HG02970 (cell line): ENCODE results near the gene SLC26A4.

Source experiments
- ATAC-seq: cut with Tn5 transposase; IDR thresholded peaks from one replicate; pipeline ENCODE4 v1.9.1; 2021; ENCODE audit warnings: mild to moderate bottlenecking, moderate library complexity, moderate number of reproducible peaks; ENCODE audit not compliant: unreplicated experiment, low FRiP score

The SLC26A4 gene

DNA sequence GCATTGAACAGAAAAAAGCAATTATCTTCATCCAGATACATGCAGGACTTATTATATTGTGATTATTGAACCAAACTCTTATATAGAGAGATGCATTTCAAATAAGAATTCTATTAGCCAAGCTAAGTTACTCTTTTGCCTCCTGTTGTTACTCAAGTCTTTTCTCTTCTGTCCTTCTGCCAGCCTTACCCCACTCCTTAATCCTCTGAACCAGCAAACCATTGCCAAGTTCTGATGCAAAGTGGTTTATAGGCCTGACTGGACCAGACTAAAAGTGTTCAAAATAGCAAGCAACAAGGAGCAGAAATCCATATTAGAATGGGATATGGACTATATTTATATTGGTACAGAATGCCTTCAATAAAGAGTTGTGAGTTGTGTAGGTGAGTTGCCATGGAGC, 2.2 kb upstream of the SLC26A4 start:
- no peak for ATAC-seq

DNA sequence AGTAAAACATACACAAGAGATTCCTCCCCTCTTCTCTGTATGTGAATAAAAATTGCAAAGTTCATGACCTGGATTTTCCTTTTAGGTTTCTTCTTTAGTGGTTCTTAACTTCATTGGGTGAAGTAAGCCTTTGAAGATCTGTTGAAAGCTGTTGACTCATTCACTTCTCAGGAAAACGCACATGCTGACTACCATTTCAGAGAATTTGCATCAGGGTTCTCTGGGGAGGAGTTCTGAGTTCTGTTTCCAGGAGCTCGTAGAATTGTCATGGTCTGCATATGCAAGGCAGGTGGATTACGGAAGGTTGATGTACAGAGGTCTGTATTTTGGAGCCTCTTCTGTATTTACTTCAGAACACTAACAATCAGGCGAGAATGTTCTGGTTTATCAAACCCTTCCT, 962 bp upstream of the SLC26A4 start:
- no peak for ATAC-seq

DNA sequence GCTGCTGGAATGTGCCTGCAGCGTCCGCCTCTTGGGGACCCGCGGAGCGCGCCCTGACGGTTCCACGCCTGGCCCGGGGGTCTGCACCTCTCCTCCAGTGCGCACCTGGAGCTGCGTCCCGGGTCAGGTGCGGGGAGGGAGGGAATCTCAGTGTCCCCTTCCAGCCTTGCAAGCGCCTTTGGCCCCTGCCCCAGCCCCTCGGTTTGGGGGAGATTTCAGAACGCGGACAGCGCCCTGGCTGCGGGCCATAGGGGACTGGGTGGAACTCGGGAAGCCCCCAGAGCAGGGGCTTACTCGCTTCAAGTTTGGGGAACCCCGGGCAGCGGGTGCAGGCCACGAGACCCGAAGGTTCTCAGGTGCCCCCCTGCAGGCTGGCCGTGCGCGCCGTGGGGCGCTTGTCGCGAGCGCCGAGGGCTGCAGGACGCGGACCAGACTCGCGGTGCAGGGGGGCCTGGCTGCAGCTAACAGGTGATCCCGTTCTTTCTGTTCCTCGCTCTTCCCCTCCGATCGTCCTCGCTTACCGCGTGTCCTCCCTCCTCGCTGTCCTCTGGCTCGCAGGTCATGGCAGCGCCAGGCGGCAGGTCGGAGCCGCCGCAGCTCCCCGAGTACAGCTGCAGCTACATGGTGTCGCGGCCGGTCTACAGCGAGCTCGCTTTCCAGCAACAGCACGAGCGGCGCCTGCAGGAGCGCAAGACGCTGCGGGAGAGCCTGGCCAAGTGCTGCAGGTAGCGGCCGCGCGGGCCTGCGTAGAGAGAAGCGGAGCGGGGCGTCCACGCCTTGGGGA, 645 bp downstream of the SLC26A4 start:
- no peak for ATAC-seq

DNA sequence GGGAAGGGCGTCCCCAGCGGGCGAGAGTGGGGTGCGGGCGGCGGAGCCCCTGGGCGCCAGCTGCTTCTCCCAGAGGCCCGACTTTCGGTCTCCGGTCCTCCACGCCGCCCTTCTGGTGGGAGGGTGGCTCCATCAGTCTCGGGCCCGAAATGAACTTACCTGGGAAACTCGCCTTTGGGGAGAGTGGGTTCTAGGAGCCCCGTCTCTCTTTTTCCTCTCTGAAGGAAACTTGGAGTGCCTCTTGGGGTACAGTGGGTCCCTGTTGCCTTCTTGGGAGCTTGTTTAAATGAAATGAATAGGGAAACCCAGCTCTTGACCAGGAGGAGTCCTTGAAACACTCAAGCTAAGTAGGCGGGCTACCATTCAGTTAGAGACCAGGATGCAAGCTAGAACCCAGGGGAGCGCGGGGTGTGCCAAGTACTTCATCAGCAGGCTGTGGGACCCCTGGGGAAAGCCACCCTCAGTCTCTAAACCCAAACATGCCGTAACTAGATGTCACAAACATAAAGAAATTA, 1.3 kb downstream of the SLC26A4 start:
- no peak for ATAC-seq

DNA sequence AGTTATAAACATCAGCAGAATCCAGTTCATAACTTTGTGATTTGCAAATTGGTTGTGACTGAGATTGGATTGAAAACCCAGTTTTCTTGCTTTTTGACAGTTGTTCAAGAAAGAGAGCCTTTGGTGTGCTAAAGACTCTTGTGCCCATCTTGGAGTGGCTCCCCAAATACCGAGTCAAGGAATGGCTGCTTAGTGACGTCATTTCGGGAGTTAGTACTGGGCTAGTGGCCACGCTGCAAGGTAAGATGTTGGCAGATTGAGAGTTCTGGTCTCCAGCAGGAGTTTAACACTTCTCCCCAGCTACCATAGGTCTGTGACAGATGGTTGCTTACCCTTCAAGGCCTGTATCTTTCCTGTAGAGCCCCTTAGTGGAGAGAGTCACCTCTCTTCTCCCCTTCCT, 2.6 kb downstream of the SLC26A4 start:
- no peak for ATAC-seq

DNA sequence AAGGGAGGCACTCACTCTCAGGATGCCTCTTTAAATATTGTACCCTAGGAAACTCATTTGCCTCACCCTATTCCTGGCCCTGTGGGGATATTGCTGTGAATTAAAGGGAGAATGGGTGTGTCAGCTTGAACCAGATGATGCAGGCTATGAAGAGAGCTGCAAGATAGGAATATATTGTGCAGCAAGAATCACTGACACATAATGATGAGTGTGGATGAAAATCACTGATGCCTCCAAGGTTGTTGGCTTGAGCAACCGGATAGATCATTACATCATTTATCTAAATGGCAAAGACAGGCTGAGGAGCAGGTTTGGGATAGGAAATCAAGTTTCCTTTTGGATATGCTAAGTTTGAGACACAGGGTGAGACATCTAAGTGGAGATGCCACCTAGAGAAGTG, 6.2 kb downstream of the SLC26A4 start:
- ATAC-seq, result no peak

DNA sequence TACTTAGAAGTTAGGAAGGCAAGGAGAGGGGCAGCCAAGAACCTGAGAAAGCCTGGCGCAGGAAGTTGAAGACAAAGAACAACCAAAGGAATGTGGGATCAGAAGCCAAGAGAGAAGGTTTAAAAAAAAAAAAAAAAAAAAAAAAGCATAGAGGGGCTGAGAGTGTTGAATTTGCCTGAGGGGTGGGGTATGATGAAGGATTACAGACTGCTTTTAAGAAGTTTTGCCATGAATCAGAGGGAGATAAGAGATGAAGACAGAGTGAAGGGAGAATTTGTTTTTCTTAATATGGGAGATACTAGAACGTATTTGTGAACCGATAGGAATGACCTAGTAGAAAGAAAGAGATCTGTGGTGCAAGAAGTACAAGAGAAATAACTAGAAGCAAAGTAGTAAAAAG, 6.7 kb downstream of the SLC26A4 start:
- no peak for ATAC-seq

DNA sequence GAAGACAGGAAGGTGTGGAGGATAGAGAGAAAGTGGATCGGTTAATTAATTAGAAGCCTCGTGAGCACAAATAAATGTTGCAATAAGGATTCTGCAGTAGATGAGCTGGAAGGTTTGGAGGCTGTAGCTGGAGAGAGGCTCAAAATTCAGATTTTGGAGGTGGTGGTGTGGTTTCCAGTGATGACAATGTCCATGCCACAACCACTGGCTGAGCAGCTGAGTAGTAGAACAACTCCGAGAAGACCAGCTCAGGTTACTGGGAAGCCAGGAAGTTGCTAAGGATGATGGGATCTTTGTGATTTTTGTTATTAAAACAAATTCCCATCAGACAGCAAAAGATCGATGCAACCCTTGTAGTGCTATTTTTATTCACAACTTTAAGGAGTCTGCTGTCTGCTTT, 7.7 kb downstream of the SLC26A4 start:
- ATAC-seq, result no peak

DNA sequence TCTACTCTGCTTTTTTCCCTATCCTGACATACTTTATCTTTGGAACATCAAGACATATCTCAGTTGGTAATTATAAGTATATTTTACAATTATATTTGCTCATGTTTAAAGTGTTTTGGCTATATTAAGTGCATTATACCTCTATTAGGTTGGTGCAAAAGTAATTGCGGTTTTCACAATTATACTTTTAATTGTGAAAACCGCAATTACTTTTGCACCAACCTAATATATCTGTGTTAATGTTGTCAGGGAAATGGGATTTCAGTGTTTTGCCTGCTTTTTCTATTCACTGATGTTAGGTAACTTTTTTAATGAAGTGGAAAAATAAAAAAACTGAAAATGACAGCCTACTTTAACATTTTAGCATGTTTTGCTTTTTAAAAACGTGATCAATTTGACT, 11.6 kb downstream of the SLC26A4 start:
- no peak for ATAC-seq

DNA sequence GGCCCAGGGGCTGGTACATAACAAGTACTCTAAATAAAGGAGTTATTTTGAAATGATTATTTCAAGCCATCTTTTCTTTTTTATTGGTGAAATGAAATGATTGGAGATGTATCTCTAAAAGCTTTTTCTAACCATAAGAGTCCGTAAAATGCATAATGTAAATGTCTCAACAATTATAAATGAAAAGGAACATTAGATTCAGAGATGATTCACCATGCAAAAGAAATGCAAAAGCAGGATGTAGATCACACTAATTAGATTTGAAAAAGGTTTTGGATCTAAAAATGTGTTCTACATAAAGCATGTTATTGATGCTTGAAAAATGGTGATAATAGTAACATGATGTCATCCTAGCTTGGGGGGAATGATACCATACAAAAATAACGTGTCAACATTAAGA, 15.6 kb downstream of the SLC26A4 start:
- no peak for ATAC-seq

DNA sequence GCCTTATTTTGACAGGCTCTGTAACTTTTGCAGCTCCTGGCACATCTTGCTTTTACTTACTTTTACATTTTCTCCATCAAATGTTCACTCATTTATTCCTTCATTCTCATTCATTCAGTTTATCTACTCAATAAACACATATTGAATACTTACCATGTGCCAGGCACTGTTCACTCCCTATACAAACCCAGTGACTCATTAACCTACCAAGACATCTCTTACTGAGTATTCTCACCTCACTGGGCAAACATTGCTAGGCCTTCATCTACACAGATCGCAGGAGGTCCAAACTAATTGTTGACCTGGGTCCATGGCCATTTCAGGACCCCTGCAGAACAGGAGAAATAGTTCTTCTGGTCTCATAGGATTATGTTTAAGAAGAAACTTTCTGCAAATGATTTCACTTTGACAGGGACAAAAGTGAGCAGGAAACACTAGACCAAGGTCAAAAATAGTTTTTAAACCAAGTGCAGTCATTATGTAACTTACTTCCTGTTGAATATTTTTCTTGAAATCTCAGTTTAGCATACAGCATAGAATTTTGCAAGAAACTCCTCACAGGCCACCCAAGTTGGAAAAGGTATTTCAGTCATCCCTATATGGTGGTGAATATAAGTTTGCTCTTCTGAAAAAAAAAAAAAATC, 17.6 kb downstream of the SLC26A4 start:
- ATAC-seq, result no peak

DNA sequence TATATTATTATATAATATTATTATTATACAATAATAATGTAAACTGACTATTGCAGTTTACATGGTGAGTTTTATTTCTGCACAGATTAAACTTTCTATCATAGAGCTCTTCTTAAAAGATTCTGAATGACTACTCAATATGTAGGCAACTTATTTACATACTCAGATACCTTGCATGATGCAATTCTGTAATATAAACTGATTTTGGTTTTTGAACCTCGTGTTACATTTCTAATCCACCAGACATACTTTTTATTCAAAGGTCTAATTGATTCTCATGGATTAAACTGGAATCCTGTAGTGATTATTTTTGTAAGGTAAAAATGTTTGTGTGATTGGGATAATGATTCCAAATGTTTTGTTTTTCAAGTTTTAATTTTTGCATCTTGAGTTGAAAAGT, 19.9 kb downstream of the SLC26A4 start:
- ATAC-seq, result no peak

DNA sequence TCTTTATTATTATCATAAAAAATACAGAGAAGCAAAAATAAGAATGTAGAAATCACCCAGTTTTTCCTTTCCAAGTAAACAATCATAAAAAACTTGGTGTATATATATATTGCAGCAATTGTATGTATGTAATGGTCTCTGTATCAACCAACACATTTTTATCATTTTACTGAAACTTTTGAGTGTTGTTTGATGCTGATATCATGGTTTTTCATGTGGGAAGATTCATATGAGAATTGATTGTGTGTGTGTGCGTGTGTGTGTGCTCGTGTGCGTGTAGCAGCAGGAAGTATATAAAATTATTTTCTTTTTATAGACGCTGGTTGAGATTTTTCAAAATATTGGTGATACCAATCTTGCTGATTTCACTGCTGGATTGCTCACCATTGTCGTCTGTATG, 22.3 kb downstream of the SLC26A4 start:
- no peak for ATAC-seq

DNA sequence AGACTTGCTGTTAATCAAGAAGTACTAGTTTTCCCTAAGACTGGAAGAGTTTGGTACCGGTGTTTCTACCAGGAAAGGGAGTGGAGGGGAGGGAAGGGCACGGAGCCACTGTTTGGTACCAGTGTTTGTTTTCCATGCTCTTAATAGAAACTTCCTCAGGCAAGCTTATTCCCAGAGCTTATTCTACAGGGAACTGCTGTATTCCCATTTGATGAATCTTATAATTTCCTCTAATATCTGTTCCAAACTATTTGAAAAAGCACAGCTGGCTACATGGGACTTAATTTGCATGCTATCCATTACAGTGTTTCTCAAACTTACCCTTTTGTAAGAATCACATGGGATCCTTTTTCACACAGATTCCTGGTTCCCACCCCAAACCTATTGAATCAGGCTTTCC, 23.7 kb downstream of the SLC26A4 start:
- ATAC-seq, result no peak

DNA sequence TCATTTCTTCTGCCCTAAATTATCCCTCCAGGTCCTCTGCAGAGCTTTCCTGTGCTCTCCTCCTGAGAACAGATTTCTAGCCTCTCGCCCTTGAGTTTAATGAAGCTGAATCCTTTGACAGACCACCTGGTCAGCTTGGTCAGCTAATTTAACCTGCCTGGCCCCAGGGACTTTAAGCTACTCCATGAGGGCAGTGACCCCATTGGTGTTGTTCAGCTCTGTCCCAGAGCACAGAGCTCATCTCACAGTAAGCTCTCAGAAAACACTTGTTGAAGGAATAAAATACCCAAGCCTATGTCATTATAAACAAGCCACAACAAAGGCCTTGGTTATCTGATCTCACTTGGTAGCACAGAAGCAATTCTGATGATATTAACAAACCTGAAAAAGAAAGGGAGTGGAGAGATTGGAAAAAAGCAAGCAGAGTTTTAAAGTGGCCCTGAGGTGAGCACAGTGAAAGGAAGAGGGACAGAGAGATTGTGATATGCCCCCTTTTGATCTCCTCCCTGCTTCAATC, 24.4 kb downstream of the SLC26A4 start:
- no peak for ATAC-seq

DNA sequence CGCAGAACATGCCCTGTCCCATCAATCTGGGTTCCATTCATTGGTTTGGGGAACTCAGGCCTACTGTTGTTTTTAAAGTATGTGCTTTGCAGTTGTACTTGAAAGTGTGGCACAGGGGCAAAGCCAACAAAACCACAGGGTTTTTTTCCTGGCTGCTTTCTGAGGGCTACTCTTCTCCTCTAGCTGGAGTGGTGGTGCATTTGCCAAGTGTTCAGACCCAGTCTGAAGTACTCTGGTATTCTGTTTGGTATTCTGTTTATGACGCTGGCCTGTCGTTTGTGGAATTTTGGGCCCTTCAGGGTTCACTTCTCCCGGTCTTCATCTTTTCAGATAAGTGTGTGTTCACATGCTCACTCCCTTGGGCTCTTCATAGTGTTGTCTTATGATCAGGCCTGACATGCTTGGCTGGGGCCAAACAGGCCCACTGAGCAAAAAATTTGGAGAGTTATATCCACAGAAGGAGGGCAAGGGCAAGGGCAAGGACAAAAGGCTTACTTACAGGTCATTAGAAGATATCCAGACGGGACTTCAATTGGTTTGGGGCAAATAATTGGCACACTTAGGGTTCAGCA, 26.3 kb downstream of the SLC26A4 start:
- no peak for ATAC-seq

DNA sequence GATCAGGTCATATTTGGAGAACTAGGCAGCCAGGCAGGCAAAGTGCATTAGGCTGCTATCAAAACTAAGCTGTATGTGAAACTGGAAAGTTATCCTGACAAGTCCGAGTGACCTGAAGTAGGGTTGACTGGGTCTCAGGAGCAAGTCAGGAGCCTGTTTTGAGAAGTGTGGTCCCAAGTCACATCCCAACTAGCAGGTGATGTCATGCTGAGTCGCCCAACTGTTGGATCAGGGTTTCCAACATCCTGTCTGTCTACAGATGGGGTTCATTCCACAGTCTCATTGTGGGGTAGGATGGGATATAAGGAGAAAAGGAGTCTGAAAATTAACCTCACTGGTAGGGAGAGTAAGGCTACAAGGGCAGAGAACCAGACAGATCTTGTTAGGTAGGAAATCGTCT, 27.0 kb downstream of the SLC26A4 start:
- no peak for ATAC-seq

DNA sequence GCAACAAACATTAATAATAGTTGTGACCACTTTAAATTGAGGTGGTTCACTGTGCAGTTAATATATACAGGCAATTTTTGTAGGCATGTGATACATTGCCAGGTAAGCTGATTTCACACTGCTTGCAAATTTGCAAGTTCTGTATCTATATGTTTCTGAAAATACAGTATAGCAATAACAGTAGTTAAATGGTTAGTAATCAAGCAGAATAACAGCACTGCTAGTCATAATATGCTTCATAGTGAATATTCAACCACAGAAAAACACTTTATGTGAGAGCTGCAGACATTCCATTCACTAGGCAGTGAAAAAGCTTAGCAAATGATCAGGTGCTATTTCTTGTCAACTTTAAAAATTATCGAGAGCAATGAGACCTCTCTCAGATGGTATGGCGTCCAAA, 28.9 kb downstream of the SLC26A4 start:
- ATAC-seq, result no peak

DNA sequence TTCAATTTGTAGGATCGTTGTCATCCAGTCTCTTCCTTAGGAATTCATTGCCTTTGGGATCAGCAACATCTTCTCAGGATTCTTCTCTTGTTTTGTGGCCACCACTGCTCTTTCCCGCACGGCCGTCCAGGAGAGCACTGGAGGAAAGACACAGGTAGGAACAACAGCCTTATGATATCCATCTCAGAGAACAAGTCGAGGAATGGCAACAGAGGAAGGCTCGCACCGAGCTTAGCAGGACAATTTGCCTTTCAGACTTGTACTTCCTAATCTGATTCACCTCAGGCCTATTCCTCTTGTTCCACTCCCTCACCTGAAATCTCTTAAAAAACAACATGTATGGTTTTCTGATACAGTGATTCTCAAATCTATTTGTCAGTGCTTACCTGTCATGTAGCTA, 29.5 kb downstream of the SLC26A4 start:
- no peak for ATAC-seq

DNA sequence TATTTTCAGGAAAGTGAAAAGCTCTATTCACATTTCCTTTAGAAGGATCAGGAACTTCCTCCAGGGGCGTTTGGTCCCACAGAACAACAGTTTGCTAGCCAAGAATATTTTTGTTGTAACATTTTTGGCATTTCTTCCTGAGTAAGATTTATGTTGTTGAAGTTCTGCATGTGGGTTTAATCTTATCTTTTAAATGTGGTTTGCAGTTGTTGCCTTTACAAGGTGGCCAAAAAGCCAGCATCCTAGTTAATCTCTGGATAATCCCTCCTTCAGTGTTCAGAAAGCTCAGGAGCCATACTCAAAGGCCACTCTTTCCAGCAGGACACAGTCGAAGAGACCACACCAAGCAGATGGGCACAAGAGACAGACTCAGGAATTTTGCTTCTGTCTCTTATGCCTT, 30.0 kb downstream of the SLC26A4 start:
- ATAC-seq, result no peak

DNA sequence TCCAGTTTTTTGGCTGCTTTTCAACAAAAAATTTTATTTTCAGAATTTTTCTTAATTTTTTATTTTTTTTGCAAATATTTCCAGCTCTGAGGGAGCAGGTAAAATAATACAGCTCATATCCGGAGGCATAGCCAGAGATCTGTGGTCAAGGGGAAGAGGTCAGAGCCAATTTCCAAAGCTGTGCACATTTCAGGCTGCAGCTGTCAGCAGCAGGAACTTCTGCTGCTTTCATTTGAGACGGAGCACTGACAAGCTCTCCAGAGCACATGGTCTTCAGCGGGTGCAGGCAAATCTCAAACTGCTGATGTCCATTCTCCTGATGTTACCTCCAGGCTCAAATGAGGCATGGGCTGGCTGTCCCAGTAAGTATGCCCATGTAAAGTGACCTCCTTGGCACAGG, 31.1 kb downstream of the SLC26A4 start:
- no peak for ATAC-seq

DNA sequence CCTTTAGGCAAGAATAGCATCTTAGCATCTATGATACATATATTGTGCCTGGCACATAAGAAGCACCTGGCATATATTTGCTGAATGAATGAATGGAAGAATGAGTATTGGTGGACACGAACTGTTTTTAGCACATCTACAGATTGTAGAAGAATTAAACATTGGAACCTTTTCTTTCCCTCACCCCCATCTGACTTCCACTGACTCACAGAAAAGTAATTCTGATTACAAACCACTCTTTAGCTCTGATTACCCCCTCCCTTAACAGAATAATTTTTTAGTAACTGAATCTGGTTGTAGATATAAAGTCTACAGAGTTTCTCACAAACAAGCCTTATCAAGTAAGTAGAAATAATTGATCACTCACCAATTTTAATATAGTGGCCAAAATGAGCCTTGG, 31.9 kb downstream of the SLC26A4 start:
- ATAC-seq, result no peak
